Erythroblast (primary cell): Measurements from ENCODE around the gene KCND3.
"Not testable (repeated sequence)": the region's sequence is repeated elsewhere in the genome, so short reads cannot be mapped to it uniquely, and the experiment has no call there.

Source experiments
- GATA1 ChIP-seq: IDR thresholded peaks from 2 replicates; pipeline ENCODE4 v1.6.1; 2011; ENCODE audit warnings: low read depth, mild to moderate bottlenecking, control low read depth, low read length, moderate library complexity
- POLR2A ChIP-seq: IDR thresholded peaks from 2 replicates; pipeline ENCODE4 v1.6.1; 2011; ENCODE audit warnings: mild to moderate bottlenecking, low read length

DNA sequence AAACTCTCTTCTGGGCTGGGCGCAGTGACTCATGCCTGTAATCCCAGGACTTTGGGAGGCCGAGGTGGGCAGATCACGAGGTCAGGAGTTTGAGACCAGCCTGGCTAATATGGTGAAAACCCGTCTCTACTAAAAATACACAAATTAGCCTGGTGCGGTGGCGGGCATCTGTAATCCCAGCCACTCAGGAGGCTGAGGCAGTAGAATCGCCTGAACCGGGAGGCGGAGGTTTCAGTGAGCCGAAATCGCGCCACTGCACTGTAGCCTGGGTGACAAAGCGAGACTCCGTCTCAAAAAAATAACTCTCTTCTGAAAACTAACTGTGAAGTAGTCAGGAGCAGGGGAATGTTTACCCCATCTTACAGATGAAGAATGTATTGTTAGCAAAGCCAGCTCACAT, 247.2 kb downstream of the KCND3 start:
- TF ChIP-seq POLR2A, GATA1: not testable (repeated sequence)
